GM18505 (cell line): ENCODE measurements around the gene SDR42E1.

Source experiments
- ATAC-seq: cut with Tn5 transposase; IDR thresholded peaks from one replicate; pipeline ENCODE4 v1.9.1; 2021; ENCODE audit not compliant: unreplicated experiment
- POLR2A ChIP-seq: IDR thresholded peaks from 4 replicates; pipeline ENCODE4 v1.6.1; 2011; ENCODE audit warnings: borderline replicate concordance; ENCODE audit not compliant: insufficient read depth, insufficient read length; ENCODE audit errors: extremely low read depth

The SDR42E1 gene

DNA sequence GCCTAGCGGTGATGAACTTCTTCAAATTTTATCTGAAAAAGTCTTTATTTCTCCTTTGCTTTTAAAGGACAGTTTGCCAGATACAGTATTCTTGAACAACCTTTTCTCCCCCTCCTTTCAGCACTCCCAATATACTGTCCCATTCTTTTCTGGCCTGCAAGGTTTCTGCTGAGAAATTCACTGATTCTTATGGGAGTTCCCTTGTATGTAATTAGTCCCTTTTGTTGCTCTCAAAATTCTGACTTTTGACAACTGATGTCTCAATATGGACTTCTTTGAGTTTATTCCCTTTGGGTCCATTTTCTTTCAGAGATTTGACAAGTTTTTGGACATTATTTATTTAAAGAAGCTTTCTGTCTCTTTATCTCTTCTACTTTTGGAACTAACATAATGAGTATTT lies 39.4 kb downstream of the SDR42E1 start:
- no peak for TF ChIP-seq POLR2A
- no peak for ATAC-seq

DNA sequence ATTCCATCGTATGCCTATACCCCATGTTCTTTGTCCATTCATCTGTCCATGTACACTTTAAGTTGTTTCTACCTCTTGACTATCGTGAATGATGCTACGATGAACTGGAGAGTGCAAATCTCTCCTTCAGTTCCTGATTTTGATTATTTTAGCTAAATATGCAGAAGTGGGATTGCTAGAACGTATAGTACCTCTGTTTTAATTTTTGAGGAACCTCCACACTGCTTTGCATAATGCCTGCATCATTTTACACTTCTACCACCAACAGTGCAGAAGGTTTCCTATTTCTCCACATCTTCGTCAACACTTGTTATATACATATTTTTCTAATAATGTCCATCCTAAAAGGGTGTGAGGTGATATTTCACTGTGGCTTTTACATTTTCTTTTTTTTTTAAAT lies 43.9 kb downstream of the SDR42E1 start:
- TF ChIP-seq POLR2A: no peak
- ATAC-seq: no peak

DNA sequence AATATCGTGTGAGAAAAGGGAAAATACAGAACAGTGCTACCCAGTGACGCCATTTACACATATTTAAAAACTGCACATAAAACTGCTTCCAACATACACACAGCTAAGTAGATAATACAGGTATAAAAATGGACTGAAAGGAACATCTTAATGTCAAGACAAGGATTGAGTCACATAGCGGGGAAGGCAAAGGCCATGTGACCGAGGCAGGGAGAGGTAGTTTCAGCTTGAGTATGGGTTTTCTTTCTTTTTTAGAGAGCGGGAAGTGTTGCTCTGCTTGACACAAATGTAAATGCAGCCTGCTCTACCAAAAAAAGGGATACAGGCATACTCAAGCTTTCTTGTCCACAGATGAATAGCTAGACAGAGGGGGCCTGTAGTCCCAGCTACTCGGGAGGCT lies 46.5 kb downstream of the SDR42E1 start:
- TF ChIP-seq POLR2A: no peak
- no peak for ATAC-seq

DNA sequence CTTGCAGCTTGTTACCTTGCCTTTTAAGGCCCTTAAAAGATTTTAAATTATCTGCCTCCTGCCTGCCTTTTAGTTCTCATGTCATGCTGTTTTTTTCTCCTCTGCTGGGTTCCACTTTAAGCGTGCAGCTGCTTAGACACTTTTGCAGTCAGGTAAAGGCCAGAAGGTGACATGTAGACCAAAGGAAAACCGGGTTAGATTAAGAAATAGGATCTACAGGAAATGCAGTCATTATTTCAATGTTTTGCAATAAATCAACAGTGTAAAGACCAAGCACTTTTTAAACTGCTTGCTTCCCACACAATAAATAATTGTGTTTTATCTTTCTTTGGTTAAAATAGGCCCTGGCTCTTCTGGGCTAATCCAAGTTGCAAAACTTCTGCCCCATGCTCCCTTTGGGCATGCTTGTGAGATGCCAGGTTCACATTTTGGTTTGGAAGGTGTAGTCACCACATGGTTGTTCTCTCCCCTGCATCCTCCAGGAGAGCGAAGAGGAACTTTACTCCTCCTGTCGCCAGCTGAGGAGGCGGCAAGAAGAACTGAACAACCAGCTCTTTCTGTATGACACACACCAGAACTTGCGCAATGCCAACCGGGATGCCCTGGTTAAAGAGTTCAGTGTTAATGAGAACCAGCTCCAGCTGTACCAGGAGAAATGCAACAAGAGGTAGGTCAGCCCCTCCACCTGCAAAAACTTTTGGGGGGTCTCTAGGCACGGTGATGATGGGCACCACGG lies 54.9 kb downstream of the SDR42E1 start:
- TF ChIP-seq POLR2A: no peak
- ATAC-seq: no peak

DNA sequence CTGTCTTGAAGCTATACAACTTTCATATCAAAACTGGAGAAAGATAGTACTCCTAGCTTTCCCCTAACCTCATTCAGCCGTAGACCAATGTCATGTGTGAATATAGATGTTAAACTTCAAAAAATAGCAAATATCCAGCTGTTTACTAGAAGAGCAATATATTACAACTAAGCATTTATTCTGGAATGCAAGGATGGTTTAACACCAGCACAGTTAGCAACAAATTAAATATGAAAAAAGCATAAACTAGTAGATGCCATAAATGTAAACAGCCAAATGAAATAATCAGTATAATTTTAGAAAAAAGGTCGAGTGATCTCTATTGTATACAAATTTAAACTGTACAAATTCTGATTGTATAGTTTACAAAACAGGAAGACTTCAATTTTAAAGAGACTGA lies 59.7 kb downstream of the SDR42E1 start:
- ATAC-seq: no peak
- no peak for TF ChIP-seq POLR2A

DNA sequence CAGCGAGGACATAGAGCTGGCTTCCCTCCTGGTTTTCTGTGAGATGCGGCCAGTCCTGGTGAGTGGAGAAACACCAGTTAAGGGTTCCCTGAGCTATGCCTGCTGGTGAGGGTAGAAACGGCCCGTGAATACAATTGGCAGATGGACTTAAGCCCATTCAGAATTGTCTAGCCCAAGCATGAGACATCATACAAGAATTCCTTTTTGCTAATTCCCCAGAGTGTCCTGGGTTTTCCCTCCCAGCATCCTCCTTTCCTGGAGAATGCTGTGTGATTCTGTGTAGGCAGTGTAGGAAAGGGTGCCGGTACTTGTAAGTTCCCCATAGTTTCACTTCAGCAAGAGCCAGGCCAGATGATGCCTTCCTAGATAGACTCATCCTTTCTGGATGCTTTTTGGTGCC lies 65.1 kb downstream of the SDR42E1 start:
- no peak for TF ChIP-seq POLR2A
- ATAC-seq: no peak

DNA sequence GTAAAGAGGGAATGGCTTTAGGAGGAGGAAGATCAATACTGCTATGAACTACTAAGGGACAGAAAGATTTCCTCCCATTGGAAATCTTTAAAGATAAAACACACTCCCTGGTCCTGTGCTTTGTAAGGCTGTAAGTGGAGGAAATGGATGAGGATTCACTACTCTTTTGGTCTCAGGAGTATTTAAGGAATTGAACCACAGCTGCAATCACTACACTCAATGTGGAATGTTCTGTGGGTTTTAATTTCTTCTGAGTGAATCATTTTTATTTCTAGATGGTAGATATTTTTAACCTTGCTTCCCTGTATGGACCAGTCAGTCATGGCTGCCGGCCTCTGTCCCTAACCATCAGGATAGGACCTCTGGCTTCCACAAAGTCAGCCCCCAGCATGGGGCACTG lies 65.6 kb downstream of the SDR42E1 start:
- TF ChIP-seq POLR2A: no peak
- no peak for ATAC-seq

DNA sequence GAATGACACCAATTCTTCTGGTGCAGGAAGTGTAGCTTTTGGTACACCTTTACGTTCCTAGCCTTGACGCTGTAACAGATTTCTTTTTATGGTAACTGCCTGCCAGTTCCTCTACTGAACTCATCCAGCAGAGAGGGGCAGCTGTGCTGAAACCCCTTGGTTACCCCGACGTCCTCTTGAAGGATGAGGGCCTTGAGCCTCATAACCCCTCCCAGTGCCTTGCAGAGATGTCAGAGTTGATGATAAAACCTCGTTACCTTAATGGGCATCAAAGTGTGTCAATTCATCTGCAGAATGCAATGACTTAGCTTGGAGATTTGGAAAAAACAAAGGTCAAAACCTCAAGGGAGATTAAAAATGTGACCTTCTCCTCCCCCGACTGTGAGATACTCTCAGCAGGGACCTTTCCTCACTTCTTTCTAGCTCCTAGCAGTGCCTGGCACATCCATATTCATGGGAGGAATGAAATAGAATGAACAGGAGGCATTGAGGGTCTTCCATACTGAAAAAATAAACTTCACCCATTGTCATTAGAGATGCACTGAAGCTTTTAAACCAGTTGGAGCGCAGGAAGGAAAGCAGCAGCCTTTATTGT lies 69.2 kb downstream of the SDR42E1 start:
- TF ChIP-seq POLR2A: no peak
- no peak for ATAC-seq

DNA sequence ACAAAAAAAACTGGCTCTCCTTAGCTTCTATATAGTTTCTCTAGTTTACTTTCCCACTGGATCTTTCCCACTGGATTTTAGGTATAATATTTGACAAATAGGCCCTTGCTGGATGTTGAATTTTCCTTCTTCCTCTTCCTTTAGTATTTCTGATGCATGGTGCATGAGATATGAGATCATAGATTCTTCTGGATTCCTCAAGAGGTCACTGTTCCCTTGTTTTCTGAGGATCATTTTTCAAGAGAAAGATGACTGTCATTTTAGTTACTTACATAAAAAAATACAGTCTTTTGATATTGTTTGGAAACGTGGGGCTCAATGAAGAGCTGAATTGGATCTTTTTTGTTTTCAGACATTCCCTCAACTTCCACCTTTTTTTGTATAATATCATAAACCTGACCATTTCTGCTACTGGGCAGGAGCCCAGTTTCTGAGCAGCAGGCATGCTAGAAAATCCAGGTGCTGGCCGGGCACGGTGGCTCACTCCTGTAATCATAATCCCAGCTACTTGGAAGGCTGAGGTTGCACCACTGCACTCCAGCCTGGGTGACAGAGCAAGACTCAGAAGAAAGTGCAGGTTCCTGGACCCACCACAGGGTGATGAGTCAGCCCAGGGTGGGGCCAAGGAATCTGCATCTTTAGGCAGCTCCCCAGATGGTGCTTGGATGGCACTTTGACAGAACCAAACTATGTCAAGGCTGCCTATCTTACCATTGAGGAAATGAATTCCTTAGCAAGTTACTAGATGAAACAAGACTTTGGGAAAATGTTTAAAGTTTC lies 70.3 kb downstream of the SDR42E1 start:
- no peak for TF ChIP-seq POLR2A
- no peak for ATAC-seq

DNA sequence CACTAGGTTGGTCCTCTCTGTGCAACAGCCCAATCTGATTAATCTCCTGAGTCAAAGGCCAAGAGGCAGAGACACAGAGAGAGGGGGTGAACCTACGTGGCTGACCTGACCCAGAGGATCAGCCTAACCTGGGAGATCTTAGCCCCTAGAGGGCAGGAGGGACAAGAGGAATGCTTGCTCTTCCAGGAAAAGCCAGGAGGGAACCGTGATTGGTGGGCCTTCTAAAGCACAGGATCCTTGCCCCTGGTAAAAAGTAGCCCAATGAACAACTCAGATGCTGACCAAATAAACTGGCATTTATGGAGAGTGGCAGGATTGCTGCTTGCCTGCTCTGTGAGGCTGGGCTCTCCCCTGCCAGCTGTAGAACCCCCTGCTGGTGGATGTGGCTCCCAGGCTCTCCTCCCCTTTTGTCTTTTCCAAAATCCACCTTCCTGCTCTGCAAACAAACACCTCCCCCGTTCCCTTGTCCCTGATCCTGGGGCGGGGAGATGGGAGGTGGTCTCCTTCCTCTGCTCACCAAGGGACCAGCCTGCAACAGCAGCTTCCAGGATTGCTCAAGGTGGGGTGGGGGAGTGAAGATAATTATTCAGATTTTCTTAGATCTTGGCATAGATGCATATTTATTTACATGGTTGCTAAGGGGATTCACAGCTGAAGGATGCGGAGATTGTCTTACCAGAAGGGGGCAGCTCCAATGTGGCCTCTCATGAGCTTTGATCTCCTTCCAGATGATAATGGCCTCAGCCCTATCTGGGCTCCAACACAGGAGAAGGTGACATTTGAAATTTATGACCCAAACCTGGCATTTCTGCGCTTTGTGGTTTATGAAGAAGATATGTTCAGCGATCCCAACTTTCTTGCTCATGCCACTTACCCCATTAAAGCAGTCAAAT lies 71.9 kb downstream of the SDR42E1 start:
- TF ChIP-seq POLR2A: no peak
- no peak for ATAC-seq
